ENCODE measurements around the gene RHOF. TPM values are rescaled to one million over a fixed set of nuclear protein-coding genes. Genes with fewer than 3 reads are reported as not detected.
A peak's percentile ranks its signal among the peaks of the same experiment; 100 is the strongest.
"Not testable (repeated sequence)": the region's sequence is repeated elsewhere in the genome, so short reads cannot be mapped to it uniquely, and the experiment has no call there.

RHOF gene
- total RNA-seq, 2 experiments from 2014 or later, result 144 to 157 TPM

GRCh38 chr12:121791671-121792551, 1.6 kb downstream of the RHOF start:
- POLR2A ChIA-PET, result interaction anchor here (1.6 to 31.1 kb wide), 8 partner anchors 3 to 97 kb away, joined by 5 to 931 read pairs (median 14); partner anchors contain the start of genes PSMD9, RHOF, SETD1B and TMEM120B
- Mint-ChIP-seq H3K4me3 (peak overlapping the region; percentile 89), H3K4me1 (peaks cover 44% of the 10 kb centered on the region), H3K36me3 (peaks cover 21% of the 10 kb centered on the region), H3K27ac (peak overlapping the region; percentile 98), H3K27me3 (no peaks in the 10 kb centered on the region), H3K9me3 (no peaks in the 10 kb centered on the region)
- no peak for ATAC-seq (ENCODE audit: low read depth)
- DNase-seq, result no peak

GRCh38 chr12:121790785-121791184, 2.7 kb downstream of the RHOF start:
- Mint-ChIP-seq H3K27ac (peak overlapping the region; percentile 98), H3K4me1 (peaks cover 54% of the 10 kb centered on the region), H3K4me3 (peak overlapping the region; percentile 89), H3K36me3 (peaks cover 28% of the 10 kb centered on the region)
- not testable (repeated sequence) for ATAC-seq (ENCODE audit: low read depth); DNase-seq; H3K9me3 Mint-ChIP-seq; H3K27me3 Mint-ChIP-seq
- POLR2A ChIA-PET, result interaction anchor here (1.5 to 31.1 kb wide), 5 partner anchors 10 to 98 kb away, joined by 5 to 931 read pairs (median 11); partner anchors contain the start of genes PSMD9, RHOF, SETD1B and TMEM120B

DNA sequence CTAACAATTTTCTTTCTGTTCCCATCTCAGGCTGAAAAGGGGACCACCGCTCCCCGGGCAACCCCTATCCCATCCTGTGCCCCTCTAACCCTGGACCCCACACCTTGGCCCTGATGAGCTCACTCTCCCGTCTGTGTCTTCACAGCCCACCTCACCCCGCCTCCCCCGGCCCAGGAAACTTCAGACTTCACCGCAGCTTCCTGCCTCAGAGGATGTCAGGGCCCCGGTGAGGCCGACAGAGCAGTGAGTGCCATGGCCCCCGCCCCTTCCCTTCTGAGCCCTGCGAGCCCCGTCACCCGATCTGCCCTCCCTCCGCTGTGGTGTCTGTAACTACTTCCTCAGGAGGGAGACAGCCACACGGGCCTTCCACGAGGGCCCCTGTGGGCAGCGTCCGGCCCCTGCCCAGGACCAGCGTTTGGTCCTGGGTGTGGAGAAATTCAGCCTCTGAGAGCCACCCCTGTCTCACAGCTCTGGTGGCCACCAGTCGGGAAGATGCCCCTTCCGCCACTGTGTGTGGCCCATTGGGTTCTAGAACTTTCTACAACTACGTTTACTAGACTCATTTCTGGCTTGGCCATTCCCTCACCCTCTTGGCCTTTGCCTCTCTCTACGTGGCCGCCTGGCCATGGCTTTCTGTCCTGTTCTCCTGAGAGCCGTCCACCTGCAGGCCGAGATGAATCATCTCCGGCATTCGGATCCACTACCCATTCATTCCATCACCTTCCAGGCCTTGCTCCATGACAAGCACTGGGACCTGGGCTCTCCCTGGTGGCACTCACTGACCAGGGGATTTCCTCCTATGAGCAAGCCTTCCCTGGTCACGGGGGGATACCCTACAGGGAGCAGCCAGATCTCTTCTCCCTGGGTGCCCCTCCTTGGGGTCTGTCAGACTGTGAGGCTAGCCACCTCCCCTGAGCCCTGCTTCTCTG, 3.4 kb downstream of the RHOF start:
- Mint-ChIP-seq H3K4me1 (peaks cover 51% of the 10 kb centered on the region), H3K36me3 (peaks cover 28% of the 10 kb centered on the region), H3K4me3 (peak overlapping the region; percentile 89), H3K9me3 (no peaks in the 10 kb centered on the region), H3K27ac (peak overlapping the region; percentile 98), H3K27me3 (no peaks in the 10 kb centered on the region)
- POLR2A ChIA-PET, result interaction anchor here (0.6 to 31.1 kb wide), 17 partner anchors 9 to 439 kb away, joined by 3 to 931 read pairs (median 5); partner anchors contain the start of genes PSMD9, RHOF, SETD1B and TMEM120B
- peak; percentile 90 for DNase-seq
- ATAC-seq (ENCODE audit: low read depth), result peak; percentile 60

DNA sequence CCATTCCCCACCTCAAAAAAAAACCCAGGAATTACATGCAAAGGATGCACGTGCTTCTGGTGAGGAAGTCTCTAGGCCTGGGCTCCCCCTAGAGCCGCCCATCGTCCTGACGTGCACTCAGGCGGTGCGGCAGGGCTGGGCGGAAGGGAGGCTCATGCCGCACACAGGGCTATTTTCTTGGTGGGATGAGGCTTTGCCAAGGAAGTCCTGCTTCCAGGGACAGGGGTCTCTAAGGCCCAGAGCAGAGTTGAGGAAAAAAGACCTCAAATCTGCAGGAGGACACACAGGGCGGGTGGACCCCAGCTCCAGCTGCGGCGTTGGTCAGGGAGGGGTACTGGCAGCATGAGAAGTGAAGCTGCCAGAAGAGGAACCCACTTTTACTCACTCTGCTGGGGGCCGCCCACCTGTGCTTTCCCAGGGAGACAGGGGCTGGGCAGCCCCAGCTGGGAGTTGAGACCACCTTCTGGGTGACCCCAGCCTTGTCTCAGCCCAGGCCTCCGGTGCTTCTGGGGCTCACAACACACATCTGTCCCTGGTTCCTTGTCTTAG, 4.2 kb downstream of the RHOF start:
- DNase-seq (peak; percentile 70), ATAC-seq (ENCODE audit: low read depth) (peak; percentile 7)
- Mint-ChIP-seq H3K36me3 (peaks cover 32% of the 10 kb centered on the region), H3K4me1 (peaks cover 52% of the 10 kb centered on the region), H3K9me3 (no peaks in the 10 kb centered on the region), H3K4me3 (peak overlapping the region; percentile 89), H3K27me3 (no peaks in the 10 kb centered on the region), H3K27ac (peak overlapping the region; percentile 98)
- POLR2A ChIA-PET, result interaction anchor here (0.6 to 31.1 kb wide), 16 partner anchors 8 to 439 kb away, joined by 3 to 931 read pairs (median 5); partner anchors contain the start of genes PSMD9, RHOF, SETD1B and TMEM120B

- ATAC-seq (ENCODE audit: low read depth) (no peak), DNase-seq (no peak)
- Mint-ChIP-seq H3K27ac (peak overlapping the region; percentile 98), H3K36me3 (peaks cover 36% of the 10 kb centered on the region), H3K4me1 (peaks cover 58% of the 10 kb centered on the region), H3K4me3 (peak overlapping the region; percentile 89), H3K27me3 (no peaks in the 10 kb centered on the region), H3K9me3 (no peaks in the 10 kb centered on the region)
- POLR2A ChIA-PET, result interaction anchor here (0.6 to 31.1 kb wide), 8 partner anchors 9 to 252 kb away, joined by 3 to 931 read pairs (median 5); partner anchors contain the start of genes RHOF, SETD1B and TMEM120B
These were observed 5.2 kb downstream of the RHOF start for GRCh38 chr12:121788176-121788818.

GRCh38 chr12:121787063-121788025, 6.1 kb downstream of the RHOF start:
- Mint-ChIP-seq H3K27me3 (no peaks in the 10 kb centered on the region), H3K9me3 (no peaks in the 10 kb centered on the region), H3K4me3 (peak overlapping the region; percentile 89), H3K27ac (peak overlapping the region; percentile 98), H3K36me3 (peaks cover 34% of the 10 kb centered on the region), H3K4me1 (peaks cover 65% of the 10 kb centered on the region)
- POLR2A ChIA-PET, result interaction anchor here (0.6 to 31.1 kb wide), 9 partner anchors 8 to 251 kb away, joined by 3 to 931 read pairs (median 5); partner anchors contain the start of genes ORAI1, RHOF, SETD1B and TMEM120B
- no peak for ATAC-seq (ENCODE audit: low read depth)
- no peak for DNase-seq

GRCh38 chr12:121786440-121786825, 7.1 kb downstream of the RHOF start:
- Mint-ChIP-seq H3K4me3 (peak overlapping the region; percentile 89), H3K4me1 (peaks cover 67% of the 10 kb centered on the region), H3K27ac (peak overlapping the region; percentile 98), H3K36me3 (peaks cover 30% of the 10 kb centered on the region), H3K9me3 (no peaks in the 10 kb centered on the region), H3K27me3 (no peaks in the 10 kb centered on the region)
- DNase-seq (no peak), ATAC-seq (ENCODE audit: low read depth) (no peak)
- POLR2A ChIA-PET, result interaction anchor here (0.7 to 31.1 kb wide), 4 partner anchors 16 to 159 kb away, joined by 3 to 931 read pairs (median 9); partner anchors contain the start of genes ORAI1, RHOF, SETD1B and TMEM120B

DNA sequence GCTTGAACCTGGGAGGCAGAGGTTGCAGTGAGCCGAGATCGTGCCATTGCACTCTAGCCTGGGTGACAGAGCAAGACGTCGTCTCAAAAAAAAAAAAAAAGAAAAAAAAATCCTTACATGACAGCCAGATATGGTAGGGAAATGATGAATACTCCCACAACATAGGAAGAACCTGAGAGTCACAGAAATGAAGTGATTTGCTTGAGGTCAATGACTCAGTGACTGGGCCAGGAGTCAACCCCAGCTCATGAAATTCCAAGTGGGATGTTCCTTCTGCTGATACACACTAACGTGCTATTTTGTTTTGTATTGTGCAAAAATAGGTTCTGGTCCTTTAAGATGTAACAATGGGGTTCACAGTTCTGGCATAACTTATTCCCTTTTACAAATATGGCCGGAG, 9.0 kb downstream of the RHOF start:
- Mint-ChIP-seq H3K36me3 (peaks cover 22% of the 10 kb centered on the region), H3K9me3 (no peaks in the 10 kb centered on the region), H3K27me3 (no peaks in the 10 kb centered on the region), H3K4me1 (peaks cover 52% of the 10 kb centered on the region), H3K27ac (peak overlapping the region; percentile 91), H3K4me3 (peak overlapping the region; percentile 81)
- ATAC-seq (ENCODE audit: low read depth) (no peak), DNase-seq (no peak)
- POLR2A ChIA-PET, result interaction anchor here (0.7 to 31.1 kb wide), 3 partner anchors 18 to 82 kb away, joined by 3 to 931 read pairs (median 3); partner anchors contain the start of genes RHOF and SETD1B

DNA sequence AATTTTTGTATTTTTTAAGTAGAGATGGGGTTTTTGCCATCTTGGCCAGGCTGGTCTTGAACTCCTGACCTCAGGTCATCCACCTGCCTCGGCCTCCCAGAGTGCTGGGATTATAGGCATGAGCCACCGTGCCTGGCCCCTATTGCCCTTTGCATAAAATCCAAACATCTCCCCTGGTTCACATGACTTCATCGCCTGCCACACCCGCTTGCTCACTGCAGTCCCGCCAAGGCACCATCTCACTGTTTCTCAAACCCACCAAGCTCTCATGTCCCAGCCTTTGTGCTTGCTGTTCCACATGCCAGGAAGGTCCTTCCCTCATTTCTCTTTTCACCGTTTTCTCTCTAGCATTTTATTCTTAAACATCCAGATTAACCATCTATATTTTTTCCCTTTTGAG, 9.7 kb downstream of the RHOF start:
- Mint-ChIP-seq H3K27ac (peak overlapping the region; percentile 91), H3K4me3 (peak overlapping the region; percentile 81), H3K36me3 (peaks cover 28% of the 10 kb centered on the region), H3K9me3 (no peaks in the 10 kb centered on the region), H3K27me3 (no peaks in the 10 kb centered on the region), H3K4me1 (peaks cover 50% of the 10 kb centered on the region)
- DNase-seq, result no peak
- POLR2A ChIA-PET, result interaction anchor here (0.7 to 31.1 kb wide), 3 partner anchors 19 to 479 kb away, joined by 3 to 931 read pairs (median 5); partner anchors contain the start of genes RHOF and SETD1B
- no peak for ATAC-seq (ENCODE audit: low read depth)

- Mint-ChIP-seq H3K4me3 (peak overlapping the region; percentile 73), H3K36me3 (peaks cover 28% of the 10 kb centered on the region), H3K27me3 (no peaks in the 10 kb centered on the region), H3K27ac (peak overlapping the region; percentile 91), H3K9me3 (no peaks in the 10 kb centered on the region), H3K4me1 (peaks cover 41% of the 10 kb centered on the region)
- POLR2A ChIA-PET, result interaction anchor here (0.6 to 31.1 kb wide), 5 partner anchors 8 to 1054 kb away, joined by 3 to 931 read pairs (median 12); partner anchors contain the start of genes RHOF, SETD1B and TMEM120B
- no peak for DNase-seq
- peak; percentile 49 for ATAC-seq (ENCODE audit: low read depth)
These were observed 11.2 kb downstream of the RHOF start for GRCh38 chr12:121781998-121782979.

All from activated naive CD8-positive, alpha-beta T cell treated with anti-CD3 and anti-CD28 coated beads, Interleukin-2, amount 10 ng/mL, durations not matched to agents 7 days and 5 days (primary cell).